Mammary epithelial cell (primary cell): ENCODE results near the gene SLC16A8.

Source experiments
- CTCF ChIP-seq, 2 donors: IDR thresholded peaks in 1 of 2; conservative IDR thresholded peaks in 1 of 2; 2 replicates each; pipeline ENCODE4 v1.5.1; 2011 to 2012; ENCODE audit warnings: inconsistent platforms in 2 of 2, low read length in 2 of 2, mild to moderate bottlenecking in 2 of 2, control low read depth in 1 of 2, low read depth in 1 of 2; ENCODE audit not compliant: insufficient read depth in 1 of 2; ENCODE audit errors: extremely low read depth in 1 of 2
- EZH2 ChIP-seq: IDR thresholded peaks from 2 replicates; pipeline ENCODE4 v1.6.1; 2012; ENCODE audit warnings: low read length, inconsistent platforms, borderline replicate concordance

GRCh38 chr22:38083931-38084631 is at the start of gene SLC16A8:
- TF ChIP-seq CTCF (conservative IDR thresholded peaks at IDR 0.05 in 1 of 2, IDR thresholded peaks at IDR 0.05 in 1 of 2; ENCODE audit: extremely low read depth in 1 of 2, insufficient read depth in 1 of 2, low read depth in 1 of 2, low read length in 2 of 2) (no peak), EZH2 (no peak)
